ENCODE data around the gene SCAP. TPM values are rescaled to one million over a fixed set of nuclear protein-coding genes. Genes with fewer than 3 reads are reported as not detected.
A peak's percentile ranks its signal among the peaks of the same experiment; 100 is the strongest.

Gene SCAP
- total and polyA plus RNA-seq, 2 of the 13 experiments (the other 11 are each of a cell fraction or from before 2014, with no cell fraction given), result 40.4 to 53.3 TPM

GRCh38 chr3:47475570-47476329 is at the start of gene SCAP (continued):
- no peak for TF ChIP-seq SRSF1 (optimal IDR thresholded peaks at IDR 0.05; ENCODE audit: low read depth, low read length)
- TF ChIP-seq ZBTB33 (CRISPR knock-in tag; IDR thresholded peaks at IDR 0.05), result peak; percentile 76
- TF ChIP-seq ZBTB34 (CRISPR knock-in tag; IDR thresholded peaks at IDR 0.05), result no peak
- peak; percentile 28; the same call in 1 of the 2 replicates for TF ChIP-seq ZNF564 (CRISPR knock-in tag; IDR thresholded peaks at IDR 0.05)
- TF ChIP-seq HNF1A (IDR thresholded peaks at IDR 0.05; ENCODE audit: low read depth), result no peak
- TF ChIP-seq HNF1A (CRISPR knock-in tag; IDR thresholded peaks at IDR 0.05; ENCODE audit: borderline replicate concordance), result peak; percentile 61; the same call in 1 of the 2 replicates
- TF ChIP-seq ZFP1 (CRISPR knock-in tag; IDR thresholded peaks at IDR 0.05), result no peak
- peak; percentile 63 for TF ChIP-seq POLR2G (IDR thresholded peaks at IDR 0.05; ENCODE audit: low read depth, low read length)
- TF ChIP-seq ZNF326 (CRISPR knock-in tag; IDR thresholded peaks at IDR 0.05; ENCODE audit: borderline replicate concordance), result no peak
- no peak for TF ChIP-seq ZUFSP (CRISPR knock-in tag; IDR thresholded peaks at IDR 0.05; ENCODE audit: borderline replicate concordance)
- TF ChIP-seq ZNF3 (CRISPR knock-in tag; IDR thresholded peaks at IDR 0.05), result peak; percentile 70; the same call in 1 of the 2 replicates
- TF ChIP-seq BATF2 (CRISPR knock-in tag; IDR thresholded peaks at IDR 0.05), result no peak
- TF ChIP-seq AHR (CRISPR knock-in tag; IDR thresholded peaks at IDR 0.05), result peak; percentile 74; the same call in 1 of the 2 replicates
- peak; percentile 63; the same call in 1 of the 2 replicates for TF ChIP-seq ZNF788 (CRISPR knock-in tag; IDR thresholded peaks at IDR 0.05; ENCODE audit: borderline replicate concordance)
- TF ChIP-seq HNRNPUL1 (IDR thresholded peaks at IDR 0.05; ENCODE audit: low read depth, low read length), result 0 out of 2 replicates have a peak, but pooled peaks have one; percentile 40
- TF ChIP-seq NCOA1 (CRISPR knock-in tag; IDR thresholded peaks at IDR 0.05), result no peak
- peak; percentile 62; the same call in 1 of the 2 replicates for TF ChIP-seq ZSCAN9 (CRISPR knock-in tag; IDR thresholded peaks at IDR 0.05; ENCODE audit: borderline replicate concordance)

Data from HepG2 (cell line).